Measurements from ENCODE around the gene RNF41.

- no peak for TF ChIP-seq CTCF (IDR thresholded peaks at IDR 0.05; ENCODE audit: low read depth, low read length)
- no peak for TF ChIP-seq POLR2A (IDR thresholded peaks at IDR 0.05; ENCODE audit: extremely low read depth, insufficient read length)
These were observed 59.0 kb downstream of the RNF41 start for GRCh38 chr12:56162468-56163290.
